H9 (cell line): Measurements from ENCODE around the gene PLCXD3. TPM values are rescaled to one million over a fixed set of nuclear protein-coding genes. Genes with fewer than 3 reads are reported as not detected.

ENCODE experiments used
- DNase-seq: peaks from one replicate; pipeline ENCODE4 v3.0.0-alpha.2; 2017
- H2AFZ ChIP-seq: one replicate; pipeline ENCODE4 v1.6.1; 2013; ENCODE audit warnings: mild to moderate bottlenecking, low read length, control low read depth, moderate library complexity
- H2AK5ac ChIP-seq: 2 replicates; pipeline ENCODE4 v1.6.1; 2013; ENCODE audit warnings: low read length, control low read depth, mixed read lengths; ENCODE audit not compliant: insufficient read length
- H2BK120ac ChIP-seq: one replicate; pipeline ENCODE4 v1.6.1; 2013; ENCODE audit warnings: low read depth, mild to moderate bottlenecking, low read length, control low read depth, inconsistent platforms; ENCODE audit not compliant: poor library complexity, severe bottlenecking
- H2BK12ac ChIP-seq: 2 replicates; pipeline ENCODE4 v1.6.1; 2013; ENCODE audit warnings: low read length, control low read depth, mixed read lengths, low read depth; ENCODE audit not compliant: insufficient read length
- H2BK15ac ChIP-seq: 2 replicates; pipeline ENCODE4 v1.6.1; 2013; ENCODE audit warnings: low read depth, low read length, control low read depth
- H2BK20ac ChIP-seq: one replicate; pipeline ENCODE4 v1.6.1; 2013; ENCODE audit warnings: low read depth, mild to moderate bottlenecking, low read length, control low read depth, inconsistent platforms; ENCODE audit not compliant: poor library complexity, severe bottlenecking
- H2BK5ac ChIP-seq: 2 replicates; pipeline ENCODE4 v1.6.1; 2013; ENCODE audit warnings: low read length, control low read depth, mixed read lengths; ENCODE audit not compliant: insufficient read length
- H3K14ac ChIP-seq: 2 replicates; pipeline ENCODE4 v1.6.1; 2013; ENCODE audit warnings: low read length, control low read depth; ENCODE audit not compliant: insufficient read depth
- H3K18ac ChIP-seq: 2 replicates; pipeline ENCODE4 v1.6.1; 2013; ENCODE audit warnings: low read depth, mild to moderate bottlenecking, mixed read lengths, low read length, control low read depth; ENCODE audit not compliant: insufficient read length
- H3K23ac ChIP-seq: 2 replicates; pipeline ENCODE4 v1.6.1; 2013; ENCODE audit warnings: low read length, control low read depth, mixed read lengths, low read depth; ENCODE audit not compliant: insufficient read length
- H3K23me2 ChIP-seq: 2 replicates; pipeline ENCODE4 v1.6.1; 2013; ENCODE audit warnings: low read depth, mild to moderate bottlenecking, mixed read lengths, low read length, control low read depth; ENCODE audit not compliant: insufficient read length, poor library complexity, severe bottlenecking
- H3K27ac ChIP-seq: 2 replicates; pipeline ENCODE4 v1.5.1; 2013; ENCODE audit warnings: low read length, control low read depth, mixed read lengths, low read depth; ENCODE audit not compliant: insufficient read length
- H3K27me3 ChIP-seq: 2 replicates; pipeline ENCODE4 v1.6.1; 2013; ENCODE audit warnings: low read length, control low read depth, inconsistent platforms; ENCODE audit not compliant: insufficient read depth
- H3K4ac ChIP-seq: 2 replicates; pipeline ENCODE4 v1.6.1; 2013; ENCODE audit warnings: low read depth, mild to moderate bottlenecking, control low read depth, inconsistent platforms, low read length, moderate library complexity
- H3K4me1 ChIP-seq: 2 replicates; pipeline ENCODE4 v1.6.1; 2013; ENCODE audit warnings: low read length, control low read depth, inconsistent platforms; ENCODE audit not compliant: insufficient read depth
- H3K4me2 ChIP-seq: 2 replicates; pipeline ENCODE4 v1.6.1; 2013; ENCODE audit warnings: low read length, control low read depth, mixed read lengths; ENCODE audit not compliant: insufficient read length, insufficient read depth
- H3K56ac ChIP-seq: 2 replicates; pipeline ENCODE4 v1.6.1; 2013; ENCODE audit warnings: low read depth, mild to moderate bottlenecking, mixed read lengths, low read length, control low read depth; ENCODE audit not compliant: insufficient read length
- H3K79me1 ChIP-seq: 2 replicates; pipeline ENCODE4 v1.6.1; 2013; ENCODE audit warnings: low read depth, mild to moderate bottlenecking, moderate library complexity, low read length, control low read depth, inconsistent platforms; ENCODE audit not compliant: insufficient read depth, poor library complexity, severe bottlenecking
- H3K79me2 ChIP-seq: 2 replicates; pipeline ENCODE4 v1.6.1; 2013; ENCODE audit warnings: low read length, control low read depth, inconsistent platforms; ENCODE audit not compliant: insufficient read depth
- H3K9ac ChIP-seq: 2 replicates; pipeline ENCODE4 v1.6.1; 2013; ENCODE audit warnings: low read length, control low read depth, mixed read lengths; ENCODE audit not compliant: insufficient read length; ENCODE audit errors: extremely low read depth
- H3K9me3 ChIP-seq: one replicate; pipeline ENCODE4 v1.6.1; 2013; ENCODE audit warnings: low read depth, low read length, inconsistent platforms; ENCODE audit not compliant: control insufficient read depth
- H3T11ph ChIP-seq: one replicate; pipeline ENCODE4 v1.6.1; 2013; ENCODE audit warnings: mild to moderate bottlenecking, low read length, control low read depth, inconsistent platforms
- H4K20me1 ChIP-seq: one replicate; pipeline ENCODE4 v1.6.1; 2013; ENCODE audit not compliant: control insufficient read depth, insufficient read length, insufficient read depth
- H4K5ac ChIP-seq: 2 replicates; pipeline ENCODE4 v1.6.1; 2013; ENCODE audit warnings: low read depth, mild to moderate bottlenecking, mixed read lengths, low read length, control low read depth; ENCODE audit not compliant: insufficient read length
- H4K8ac ChIP-seq: replicated peaks from 2 replicates; pipeline ENCODE4 v1.6.1; 2013; ENCODE audit warnings: low read length, control low read depth, mixed read lengths, low read depth; ENCODE audit not compliant: insufficient read length
- H4K91ac ChIP-seq: 2 replicates; pipeline ENCODE4 v1.6.1; 2013; ENCODE audit warnings: low read depth, mild to moderate bottlenecking, moderate library complexity, mixed read lengths, low read length, control low read depth; ENCODE audit not compliant: insufficient read length
- H3K27ac Mint-ChIP-seq, 3 experiments: 2 replicates in 2 of 3; 3 replicates in 1 of 3; pipeline ENCODE4 v1.8.0; 2020 to 2021; ENCODE audit warnings: mixed read lengths in 3 of 3, mild to moderate bottlenecking in 1 of 3, moderate library complexity in 1 of 3
- H3K27me3 Mint-ChIP-seq: 2 replicates; pipeline ENCODE4 v1.8.0; 2021; ENCODE audit warnings: low read depth, mild to moderate bottlenecking, moderate library complexity, mixed read lengths
- H3K36me3 Mint-ChIP-seq, 3 experiments: 2 replicates in 2 of 3; 3 replicates in 1 of 3; pipeline ENCODE4 v1.8.0; 2020 to 2021; ENCODE audit warnings: low read depth in 3 of 3, mixed read lengths in 3 of 3; ENCODE audit not compliant: insufficient read depth in 1 of 3
- H3K4me1 Mint-ChIP-seq, 2 experiments: 2 replicates each; pipeline ENCODE4 v1.8.0; 2020; ENCODE audit warnings: mixed read lengths in 2 of 2
- H3K4me3 Mint-ChIP-seq, 2 experiments: 2 replicates in 1 of 2; 3 replicates in 1 of 2; pipeline ENCODE4 v1.8.0; 2020 to 2021; ENCODE audit warnings: mild to moderate bottlenecking in 2 of 2, mixed read lengths in 2 of 2, moderate library complexity in 1 of 2
- H3K9me3 Mint-ChIP-seq, 2 experiments: 2 replicates in 1 of 2; 3 replicates in 1 of 2; pipeline ENCODE4 v1.8.0; 2020; ENCODE audit warnings: mild to moderate bottlenecking in 2 of 2, mixed read lengths in 2 of 2, moderate library complexity in 1 of 2
- WGBS: extraction: QIAGEN DNeasy Blood & Tissue Kit; methylation state at CpG from one replicate; pipeline ENCODE4 v1.1.7; 2013; ENCODE audit warnings: missing lambda C conversion rate, low lambda C conversion rate, mixed read lengths; ENCODE audit not compliant: insufficient read length; ENCODE audit errors: extremely low coverage; 5-methylcytosine and 5-hydroxymethylcytosine counted together
- total RNA-seq: library from RNA; stranded (reverse); gene quantifications from 2 replicates; pipeline ENCODE4 v1.2.1, GENCODE V29; 2021
- TF ChIP-seq, protein P1 (sequence below): fragments of 200-600 bp; sonication (generic); conservative IDR thresholded peaks from 3 replicates; pipeline ENCODE4 v1.8.0; 2021; ENCODE audit warnings: antibody characterized with exemption, mild to moderate bottlenecking

PLCXD3 gene
- total RNA-seq, 1 experiment from 2014 or later: not detected

DNA sequence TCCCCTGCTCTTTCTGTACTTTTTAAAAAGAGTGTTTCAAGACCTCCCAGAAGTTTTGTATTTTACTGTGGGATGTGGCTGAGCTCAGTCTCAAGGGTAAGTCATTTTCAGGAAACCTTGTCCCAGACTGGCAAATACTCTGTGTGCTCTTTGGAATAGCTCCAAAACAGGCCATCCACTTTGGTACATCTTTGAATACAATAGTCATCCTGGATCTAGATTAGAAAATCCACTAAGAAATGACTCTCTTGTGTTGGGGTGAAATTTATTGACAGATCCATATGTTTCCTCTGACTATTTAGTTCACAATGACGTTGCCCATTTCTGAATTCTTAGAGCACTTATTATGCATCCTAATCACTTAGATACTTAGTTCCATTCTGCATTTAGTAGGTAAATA is 95.2 kb downstream of the PLCXD3 start:
- no peak overlapping the region for H4K8ac ChIP-seq
- no peak for DNase-seq

More for the DNA sequence above, 95.2 kb downstream of the PLCXD3 start:
- H3K27me3 Mint-ChIP-seq: no peaks in the 10 kb centered on the region
- Histone ChIP-seq H2AK5ac (no peak overlapping the region), H3K4me2 (no peak overlapping the region), H4K5ac (no peak overlapping the region), H2BK5ac (no peak overlapping the region), H3K56ac (no peak overlapping the region), H4K91ac (no peak overlapping the region), H2BK12ac (no peak overlapping the region), H3K9ac (no peak overlapping the region), H3K23ac (no peak overlapping the region), H2BK20ac (no peak overlapping the region), H3K9me3 (no peaks in the 10 kb centered on the region), H3K27me3 (no peaks in the 10 kb centered on the region), H2BK120ac (no peak overlapping the region), H2AFZ (no peak overlapping the region), H2BK15ac (no peak overlapping the region), H3K14ac (no peak overlapping the region), H3K23me2 (no peaks in the 10 kb centered on the region), H3K18ac (no peak overlapping the region), H3K4ac (no peak overlapping the region), H3K79me2 (no peaks in the 10 kb centered on the region), H3K4me1 (no peaks in the 10 kb centered on the region; the same call in 1 of the 2 replicates), H3T11ph (no peak overlapping the region), H3K79me1 (no peaks in the 10 kb centered on the region), H3K27ac (no peak overlapping the region), H4K20me1 (no peaks in the 10 kb centered on the region)
- WGBS: no CpG with 5 or more reads among the region's 1 CpG
- TF ChIP-seq, protein P1, sequence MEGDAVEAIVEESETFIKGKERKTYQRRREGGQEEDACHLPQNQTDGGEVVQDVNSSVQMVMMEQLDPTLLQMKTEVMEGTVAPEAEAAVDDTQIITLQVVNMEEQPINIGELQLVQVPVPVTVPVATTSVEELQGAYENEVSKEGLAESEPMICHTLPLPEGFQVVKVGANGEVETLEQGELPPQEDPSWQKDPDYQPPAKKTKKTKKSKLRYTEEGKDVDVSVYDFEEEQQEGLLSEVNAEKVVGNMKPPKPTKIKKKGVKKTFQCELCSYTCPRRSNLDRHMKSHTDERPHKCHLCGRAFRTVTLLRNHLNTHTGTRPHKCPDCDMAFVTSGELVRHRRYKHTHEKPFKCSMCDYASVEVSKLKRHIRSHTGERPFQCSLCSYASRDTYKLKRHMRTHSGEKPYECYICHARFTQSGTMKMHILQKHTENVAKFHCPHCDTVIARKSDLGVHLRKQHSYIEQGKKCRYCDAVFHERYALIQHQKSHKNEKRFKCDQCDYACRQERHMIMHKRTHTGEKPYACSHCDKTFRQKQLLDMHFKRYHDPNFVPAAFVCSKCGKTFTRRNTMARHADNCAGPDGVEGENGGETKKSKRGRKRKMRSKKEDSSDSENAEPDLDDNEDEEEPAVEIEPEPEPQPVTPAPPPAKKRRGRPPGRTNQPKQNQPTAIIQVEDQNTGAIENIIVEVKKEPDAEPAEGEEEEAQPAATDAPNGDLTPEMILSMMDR: no peak
- peaks cover 14% of the 10 kb centered on the region in 2 experiments for H3K4me1 Mint-ChIP-seq
- no peaks in the 10 kb centered on the region for H3K9me3 Mint-ChIP-seq
- H3K36me3 Mint-ChIP-seq: no peaks in the 10 kb centered on the region
- H3K4me3 Mint-ChIP-seq: no peak overlapping the region
- no peak overlapping the region for H3K27ac Mint-ChIP-seq
